ENCODE results near the gene RMI2.
"Not testable (repeated sequence)": the region's sequence is repeated elsewhere in the genome, so short reads cannot be mapped to it uniquely, and the experiment has no call there.

Gene RMI2

GRCh38 chr16:11345040-11345862 lies at the start of gene RMI2:
Gene RMI2, plus strand, starts transcription at chr16:11345459. Its CDS starts 13 bp downstream, at chr16:11345472.
- peak; percentile 97 to 98 for DNase-seq (ENCODE audit: low read depth in 2 of 2)

GRCh38 chr16:11295672-11296071 lies 49.6 kb upstream of the RMI2 start:
- no peak for DNase-seq (ENCODE audit: low read depth in 2 of 2)

- no peak for DNase-seq (ENCODE audit: low read depth in 2 of 2)
Observed at GRCh38 chr16:11296351-11296705, 48.9 kb upstream of the RMI2 start.

- DNase-seq (ENCODE audit: low read depth in 2 of 2) = no peak
Observed at GRCh38 chr16:11296706-11297491, 48.4 kb upstream of the RMI2 start.

GRCh38 chr16:11297492-11298142 lies 47.6 kb upstream of the RMI2 start:
- peak; percentile 45 to 59 for DNase-seq (ENCODE audit: low read depth in 2 of 2)

GRCh38 chr16:11298143-11298900 lies 46.9 kb upstream of the RMI2 start:
- DNase-seq (ENCODE audit: low read depth in 2 of 2) = no peak

GRCh38 chr16:11298950-11299547 lies 46.2 kb upstream of the RMI2 start:
- DNase-seq (ENCODE audit: low read depth in 2 of 2) = not testable (repeated sequence)

GRCh38 chr16:11299865-11300559 lies 45.2 kb upstream of the RMI2 start:
- DNase-seq (ENCODE audit: low read depth in 2 of 2) = no peak

GRCh38 chr16:11300560-11300892 lies 44.7 kb upstream of the RMI2 start:
- no peak for DNase-seq (ENCODE audit: low read depth in 2 of 2)

- DNase-seq (ENCODE audit: low read depth in 2 of 2) = no peak
Observed at GRCh38 chr16:11301645-11302501, 43.4 kb upstream of the RMI2 start.

GRCh38 chr16:11302977-11303376 lies 42.3 kb upstream of the RMI2 start:
- DNase-seq (ENCODE audit: low read depth in 2 of 2) = no peak

GRCh38 chr16:11303405-11304138 lies 41.7 kb upstream of the RMI2 start:
- no peak for DNase-seq (ENCODE audit: low read depth in 2 of 2)

GRCh38 chr16:11306381-11306780 lies 38.9 kb upstream of the RMI2 start:
- no peak for DNase-seq (ENCODE audit: low read depth in 2 of 2)

GRCh38 chr16:11306997-11307638 lies 38.1 kb upstream of the RMI2 start:
- DNase-seq (ENCODE audit: low read depth in 2 of 2) = no peak

- DNase-seq (ENCODE audit: low read depth in 2 of 2) = no peak
Observed at GRCh38 chr16:11307639-11308492, 37.4 kb upstream of the RMI2 start.

- DNase-seq (ENCODE audit: low read depth in 2 of 2) = no peak
Observed at GRCh38 chr16:11308493-11309283, 36.6 kb upstream of the RMI2 start.
